COR-L47 (cell line): ENCODE results near the gene WASHC4.

ENCODE experiments used
- DNase-seq: peaks from one replicate; lab custom pipeline; 2025; lab: John Stamatoyannopoulos, UW

WASHC4 gene

GRCh38 chr12:105107494-105108371 lies at the start of gene WASHC4:
WASHC4 (plus strand) TSS chr12:105107731; CDS start chr12:105107801, 70 bp downstream.
- peak; percentile 88 for DNase-seq

GRCh38 chr12:105060715-105061378 lies 46.7 kb upstream of the WASHC4 start:
- DNase-seq: no peak

GRCh38 chr12:105064564-105065178 lies 42.9 kb upstream of the WASHC4 start:
- no peak for DNase-seq

- no peak for DNase-seq
Observed at GRCh38 chr12:105067511-105068031, 40.0 kb upstream of the WASHC4 start.

- DNase-seq: no peak
Observed at GRCh38 chr12:105069936-105070702, 37.4 kb upstream of the WASHC4 start.

- no peak for DNase-seq
Observed at GRCh38 chr12:105071981-105072380, 35.5 kb upstream of the WASHC4 start.

- DNase-seq: no peak
Observed at GRCh38 chr12:105072888-105073488, 34.5 kb upstream of the WASHC4 start.

GRCh38 chr12:105076098-105076497 lies 31.4 kb upstream of the WASHC4 start:
- no peak for DNase-seq

- DNase-seq: no peak
Observed at GRCh38 chr12:105076913-105077312, 30.6 kb upstream of the WASHC4 start.

GRCh38 chr12:105077435-105077834 lies 30.1 kb upstream of the WASHC4 start:
- no peak for DNase-seq

GRCh38 chr12:105078712-105079570 lies 28.6 kb upstream of the WASHC4 start:
- DNase-seq: no peak

- no peak for DNase-seq
Observed at GRCh38 chr12:105083031-105083430, 24.5 kb upstream of the WASHC4 start.

- no peak for DNase-seq
Observed at GRCh38 chr12:105083551-105084105, 23.9 kb upstream of the WASHC4 start.

GRCh38 chr12:105084251-105085250 lies 23.0 kb upstream of the WASHC4 start, which contains the start of gene ALDH1L2:
ALDH1L2 (minus strand) TSS chr12:105084458; CDS start chr12:105084436, 22 bp downstream.
- DNase-seq: no peak

GRCh38 chr12:105085501-105085900 lies 22.0 kb upstream of the WASHC4 start:
- DNase-seq: no peak

- DNase-seq: no peak
Observed at GRCh38 chr12:105089817-105090216, 17.7 kb upstream of the WASHC4 start.

- DNase-seq: no peak
Observed at GRCh38 chr12:105090361-105090760, 17.2 kb upstream of the WASHC4 start.

- no peak for DNase-seq
Observed at GRCh38 chr12:105091476-105092206, 15.9 kb upstream of the WASHC4 start.
